Measurements from ENCODE around the gene PRR15L.
"Not testable (repeated sequence)": the region's sequence is repeated elsewhere in the genome, so short reads cannot be mapped to it uniquely, and the experiment has no call there.

PRR15L gene

DNA sequence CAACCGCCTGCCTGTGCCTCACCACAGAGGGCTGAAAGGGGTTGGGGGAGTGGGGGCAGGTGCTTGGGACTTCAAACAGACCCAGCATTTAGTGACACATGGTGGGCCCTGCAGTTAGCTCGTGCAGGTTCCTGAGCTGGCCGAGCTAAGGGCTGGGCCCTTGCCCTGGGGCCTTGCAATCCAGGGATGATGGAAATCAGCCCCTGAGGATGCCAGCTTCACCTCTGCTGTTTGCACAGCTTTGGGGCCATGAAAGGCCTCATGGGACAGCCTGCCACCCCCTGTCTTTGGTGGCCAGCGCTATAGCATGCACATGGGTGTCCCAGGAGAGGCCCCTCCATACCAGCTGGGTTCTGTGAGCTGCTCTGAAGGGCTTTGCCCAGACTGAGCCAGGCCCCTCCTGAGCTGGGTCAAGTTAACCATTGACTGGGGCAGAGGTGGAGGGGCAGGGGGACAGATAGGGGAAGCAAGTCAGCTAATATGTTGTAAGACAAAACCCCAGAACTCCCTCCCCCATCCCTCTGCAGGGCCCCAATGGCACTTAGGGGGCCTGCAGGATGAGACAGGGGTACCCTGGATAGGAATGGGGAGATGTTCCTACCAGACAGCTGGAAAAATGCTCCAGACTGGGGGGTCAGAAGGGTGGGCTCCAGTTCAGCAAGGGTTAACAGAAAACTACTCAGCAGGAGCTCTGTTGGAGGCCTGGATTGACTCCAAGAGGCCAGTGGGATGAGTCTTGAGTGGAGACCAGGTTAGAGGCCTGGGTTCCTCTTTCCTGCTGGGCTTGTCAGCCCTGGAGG, 692 bp downstream of the PRR15L start:
- no peak for DNase-seq

DNA sequence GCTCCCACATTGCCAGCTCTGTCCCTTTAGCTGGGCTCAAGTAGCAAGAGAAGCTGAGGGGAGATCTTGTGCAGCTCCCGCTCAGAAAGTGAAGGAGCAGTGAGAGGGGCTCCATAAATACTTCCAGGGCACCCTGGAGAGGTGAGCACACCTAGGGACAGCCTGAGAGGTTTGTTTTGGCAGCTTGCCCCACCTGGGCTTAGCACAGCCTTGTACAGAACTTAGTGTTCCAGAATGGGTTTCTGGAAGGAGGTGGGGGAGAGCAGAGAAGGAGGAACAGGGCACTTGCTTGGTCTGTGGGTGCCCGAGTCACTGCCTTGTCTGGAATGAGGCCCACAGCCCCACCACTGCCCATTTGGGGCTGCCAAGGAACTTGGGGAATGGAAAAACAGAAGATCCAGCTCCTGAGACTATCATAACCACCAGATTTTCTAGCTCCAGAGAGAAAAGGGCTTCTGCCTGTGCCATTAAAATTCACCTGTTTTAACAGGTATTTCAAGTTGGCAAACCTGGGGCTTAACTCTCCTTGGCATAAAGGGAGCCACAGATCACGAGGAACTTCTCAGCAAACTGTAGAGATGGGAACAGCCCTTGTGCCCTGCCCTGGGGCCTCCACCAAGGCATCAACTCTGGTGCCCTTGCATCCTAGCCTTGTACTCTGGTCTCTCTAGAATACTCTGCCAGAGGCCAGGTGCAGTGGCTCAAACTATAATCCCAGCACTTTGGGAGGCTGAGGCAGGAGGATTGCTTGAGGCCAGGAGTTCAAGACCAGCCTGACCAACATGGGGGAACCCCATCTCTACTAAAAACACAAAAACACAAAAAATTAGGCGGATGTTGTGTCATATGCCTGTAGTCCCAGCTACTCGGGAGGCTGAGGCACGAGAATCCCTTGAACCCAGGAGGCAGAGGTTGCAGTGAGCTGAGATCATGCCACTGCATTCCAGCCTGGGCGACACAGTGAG, 1.9 kb downstream of the PRR15L start:
- no peak for DNase-seq

DNA sequence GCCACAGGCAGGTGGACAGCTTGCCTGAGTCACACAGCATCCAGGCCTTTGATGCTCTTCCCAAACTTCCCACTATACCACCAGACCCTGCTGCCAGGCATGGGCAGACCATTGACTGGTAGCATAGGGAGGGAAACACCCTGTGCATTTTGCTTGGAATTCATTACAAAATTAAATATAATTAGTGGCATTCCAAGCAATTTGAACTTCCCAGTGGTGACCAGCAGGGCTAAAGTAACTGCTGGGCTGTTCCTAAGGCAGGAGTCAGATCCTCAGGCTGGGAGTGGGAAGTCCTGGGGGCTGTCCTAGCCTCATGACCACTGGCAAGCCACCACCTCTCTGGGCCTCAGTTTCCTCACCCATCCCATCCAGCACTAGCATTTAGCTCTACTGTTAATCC, 3.8 kb downstream of the PRR15L start:
- no peak for DNase-seq

DNA sequence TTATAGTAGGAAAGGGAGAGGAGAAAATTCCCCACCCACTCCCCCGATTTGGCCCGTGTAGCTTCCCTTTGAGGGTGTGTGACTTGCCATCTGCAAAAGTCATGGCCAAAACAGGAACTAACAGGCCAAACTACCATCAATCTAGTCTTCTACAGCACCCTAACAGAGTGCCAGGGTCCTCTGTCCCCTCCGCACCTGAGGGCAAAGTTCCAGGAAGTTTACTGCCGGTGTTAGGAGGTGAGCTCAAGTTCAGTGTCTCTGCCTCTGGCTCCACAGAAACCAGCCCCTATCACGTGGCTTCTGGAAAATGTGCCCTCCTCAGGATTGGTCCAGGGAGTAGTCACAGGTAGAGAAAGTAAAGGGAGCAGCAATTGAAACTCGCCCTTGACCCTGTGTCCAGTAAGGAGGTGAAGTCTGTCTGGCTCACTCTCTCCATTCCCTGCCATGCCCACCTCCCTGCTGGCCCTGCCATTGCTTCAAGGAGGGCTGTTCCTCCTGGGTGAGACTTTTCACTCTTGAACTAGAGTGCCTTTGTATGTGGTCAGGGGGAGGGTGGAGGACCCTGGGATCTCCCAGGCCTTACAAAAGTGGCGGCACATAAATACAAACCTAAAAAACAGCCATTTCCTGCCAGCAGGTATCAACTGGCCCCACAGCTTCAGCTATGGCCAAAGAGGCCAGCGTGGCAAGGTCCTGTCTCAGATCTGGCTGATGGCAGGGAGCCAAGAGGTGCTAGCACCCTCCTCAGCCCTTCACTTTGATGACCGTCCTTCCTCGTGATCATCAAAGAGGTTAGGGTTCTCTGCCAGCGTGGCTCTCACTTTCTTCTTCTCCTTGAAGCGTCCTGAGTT, 5.3 kb downstream of the PRR15L start:
- DNase-seq, result no peak

DNA sequence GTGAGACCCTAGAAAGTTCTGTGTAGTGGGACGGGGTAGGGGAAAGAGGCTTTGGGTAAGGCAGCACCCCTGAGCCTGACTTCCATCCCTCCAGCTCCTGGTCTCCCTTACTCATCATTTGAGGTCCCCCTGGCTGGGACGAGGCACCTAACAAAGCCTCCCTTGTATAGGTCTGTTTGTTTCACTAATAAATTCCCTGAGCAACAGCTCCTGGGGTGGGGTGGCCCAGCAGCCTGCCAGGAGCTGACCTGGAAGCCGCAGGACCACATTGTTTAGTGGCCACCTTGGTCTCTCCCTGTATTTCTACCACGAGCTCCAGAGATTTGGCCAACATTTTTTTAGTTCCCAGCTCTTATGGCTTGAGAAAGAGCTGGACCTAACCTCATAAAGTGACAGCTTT, 7.2 kb downstream of the PRR15L start:
- DNase-seq, result no peak

DNA sequence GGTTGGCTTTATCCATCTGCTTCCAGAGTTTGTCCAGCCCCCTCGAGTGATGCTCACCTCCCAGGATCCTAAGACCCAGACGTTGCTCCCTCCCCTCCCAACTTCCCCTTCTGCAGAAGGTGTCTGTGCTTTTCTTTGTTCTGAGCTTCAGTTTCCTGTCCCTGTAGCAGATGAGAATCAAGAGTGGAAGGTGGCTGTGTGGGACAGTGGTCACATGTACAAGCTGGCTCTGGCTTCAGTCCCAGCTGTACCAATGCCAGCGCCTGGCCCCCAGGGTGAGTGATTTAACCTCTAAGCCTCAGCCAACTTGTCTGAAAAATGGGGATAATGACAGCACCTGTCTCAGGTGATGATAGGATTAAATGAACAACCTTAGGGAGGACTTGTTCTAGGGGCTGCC, 7.7 kb downstream of the PRR15L start:
- no peak for DNase-seq

DNA sequence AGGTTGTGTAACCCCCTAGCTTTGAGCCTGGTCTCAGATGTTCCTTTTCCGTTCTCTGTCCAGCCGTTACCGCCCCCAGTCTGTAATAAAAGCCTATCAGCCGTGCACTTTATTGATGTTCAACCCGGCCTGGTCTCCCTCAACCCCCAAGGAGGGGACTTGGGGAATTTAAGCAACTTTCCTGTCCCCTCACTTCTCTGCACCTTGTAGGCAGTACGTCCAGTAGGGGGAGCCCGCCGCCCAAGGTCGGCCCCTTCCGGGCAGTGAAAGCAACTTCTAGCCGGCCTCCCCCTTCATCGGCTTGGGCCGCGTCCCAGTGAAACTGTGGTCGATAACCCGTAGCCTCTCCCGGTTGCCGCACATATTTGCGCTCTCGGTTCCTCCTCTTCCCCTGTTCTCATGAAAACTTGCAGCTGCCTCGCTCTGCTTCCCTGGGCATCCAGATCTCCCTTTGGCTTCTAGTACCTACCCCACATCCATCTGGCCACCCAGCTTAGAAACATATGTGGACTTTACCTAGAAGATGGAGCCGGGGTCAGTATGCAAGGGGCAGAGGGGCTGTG, 8.4 kb downstream of the PRR15L start:
- DNase-seq, result peak; percentile 93

DNA sequence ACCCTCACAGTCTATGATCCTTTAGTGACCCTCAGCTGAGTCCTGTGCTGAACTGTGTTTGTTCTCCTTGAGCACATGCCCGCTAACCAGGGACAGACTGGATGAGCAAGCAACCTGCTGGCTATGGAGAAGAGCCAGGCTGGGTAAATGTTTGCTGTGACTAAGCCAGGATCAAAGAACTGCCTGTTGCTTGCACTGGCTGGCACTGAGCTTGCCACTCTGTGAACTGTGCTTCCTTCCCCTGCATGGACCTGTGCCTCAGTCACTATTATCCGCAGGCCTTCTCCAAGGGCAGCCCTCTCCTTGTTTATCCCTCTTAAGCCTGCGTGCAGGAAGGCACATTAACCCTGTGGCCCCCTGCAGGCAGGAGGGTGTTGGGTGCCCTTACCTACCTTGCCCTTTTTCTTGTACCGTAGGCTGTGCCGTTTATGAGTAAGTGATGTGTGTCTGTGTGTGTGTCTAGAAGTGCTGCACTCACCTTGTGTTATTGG, 8.9 kb downstream of the PRR15L start:
- no peak for DNase-seq

DNA sequence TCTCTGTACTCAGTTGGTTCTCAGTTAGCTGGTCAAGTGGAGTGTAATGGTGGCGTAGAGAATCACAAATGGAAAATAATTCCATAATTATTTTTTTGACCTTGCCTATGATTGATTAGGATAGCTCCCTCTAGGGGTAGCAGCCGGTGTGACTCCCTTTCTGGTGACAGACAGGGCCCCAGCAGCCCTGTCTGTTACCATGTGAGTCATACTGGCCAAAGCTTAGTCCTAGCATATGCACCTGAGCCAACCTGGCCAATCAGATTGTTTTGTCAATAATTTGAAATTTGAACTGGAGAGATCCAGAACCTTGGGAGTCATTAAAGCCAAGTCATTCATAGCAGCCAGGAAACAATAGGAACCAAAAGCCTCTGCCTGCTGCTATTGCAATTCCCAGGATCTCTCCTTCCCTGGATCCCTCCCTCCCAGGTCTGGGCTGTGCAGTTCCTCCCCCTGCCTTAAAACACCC, 10.7 kb downstream of the PRR15L start:
- DNase-seq, result peak; percentile 61

DNA sequence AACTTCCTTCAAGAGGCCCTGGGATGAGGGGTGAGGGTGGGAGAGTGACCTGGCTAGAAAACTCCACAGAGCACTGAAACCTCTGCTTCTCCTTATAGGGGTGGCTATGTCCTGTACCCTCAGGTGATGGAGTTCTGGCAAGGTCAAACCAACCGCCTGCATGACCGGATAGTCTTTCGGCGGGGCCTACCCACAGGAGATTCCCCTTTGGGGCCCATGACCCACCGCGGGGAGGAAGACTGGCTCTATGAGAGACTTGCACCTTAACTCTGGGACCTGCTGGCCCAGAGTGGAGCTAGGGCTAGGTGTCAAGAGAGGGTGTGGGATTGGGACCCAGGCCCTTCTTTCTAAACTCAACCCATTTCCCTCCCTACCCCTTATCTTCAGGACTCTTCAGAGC, 11.2 kb downstream of the PRR15L start:
- no peak for DNase-seq

DNA sequence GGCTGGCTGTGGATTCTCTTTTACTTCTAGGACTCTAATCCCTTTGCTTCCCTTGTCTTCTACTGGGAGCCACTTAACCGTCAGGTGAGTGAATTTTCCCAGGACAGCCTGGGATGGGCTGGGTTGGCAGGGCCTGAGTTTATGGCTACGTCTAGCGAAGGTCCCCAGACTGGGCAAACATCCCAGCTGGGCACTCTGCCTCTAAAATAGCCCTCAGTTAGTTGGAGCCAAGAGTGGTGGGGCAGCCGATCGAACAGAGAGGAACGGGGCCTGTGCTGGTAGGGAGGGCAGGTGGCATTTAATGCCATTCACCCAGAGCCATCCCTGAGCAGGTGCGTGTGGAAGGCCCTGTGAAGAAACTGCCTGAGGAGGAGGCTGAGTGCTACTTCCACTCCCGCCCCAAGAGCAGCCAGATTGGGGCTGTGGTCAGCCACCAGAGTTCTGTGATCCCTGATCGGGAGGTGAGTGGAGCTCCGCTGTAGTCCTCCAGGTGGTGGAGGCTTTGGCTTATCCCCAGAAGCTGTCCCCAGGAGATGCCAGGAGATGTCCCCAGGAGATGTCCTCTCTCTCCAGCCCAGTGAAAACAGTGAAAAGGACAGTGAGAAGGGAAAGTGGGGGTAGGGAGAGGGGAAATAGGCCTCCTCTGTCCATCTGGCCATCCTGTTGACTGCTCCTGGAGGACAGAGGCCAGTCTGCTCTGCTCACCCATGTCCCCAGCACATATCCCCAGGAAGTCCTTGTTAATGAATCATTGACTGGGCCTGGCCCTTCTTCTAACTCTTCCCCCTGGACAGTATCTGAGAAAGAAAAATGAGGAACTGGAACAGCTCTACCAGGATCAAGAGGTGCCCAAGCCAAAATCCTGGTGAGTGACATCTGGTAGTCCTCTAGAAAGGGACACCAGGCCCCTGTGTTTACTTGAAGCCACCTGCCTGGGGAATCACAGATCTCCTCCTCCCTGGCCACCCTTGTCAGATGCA, 11.9 kb downstream of the PRR15L start:
- no peak for DNase-seq

DNA sequence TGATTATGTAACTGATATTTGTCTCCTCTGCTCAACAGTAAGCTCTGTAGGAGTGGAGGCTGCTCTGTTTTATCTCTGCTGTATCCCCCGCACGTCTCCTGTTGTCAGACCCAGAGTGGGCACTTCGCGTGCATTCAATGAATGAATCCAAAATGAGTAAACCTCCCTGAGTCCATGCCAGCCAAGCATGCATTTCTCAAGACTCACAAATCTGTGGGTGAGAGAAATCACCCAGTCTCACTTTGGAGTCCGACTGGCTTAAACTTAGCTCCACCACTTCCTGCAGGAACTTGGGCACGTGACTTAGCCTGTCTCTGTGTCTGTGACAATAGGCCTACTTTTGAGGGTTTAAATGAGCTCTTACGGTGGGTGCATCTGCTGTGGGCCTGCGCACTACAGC, 12.6 kb downstream of the PRR15L start:
- no peak for DNase-seq

DNA sequence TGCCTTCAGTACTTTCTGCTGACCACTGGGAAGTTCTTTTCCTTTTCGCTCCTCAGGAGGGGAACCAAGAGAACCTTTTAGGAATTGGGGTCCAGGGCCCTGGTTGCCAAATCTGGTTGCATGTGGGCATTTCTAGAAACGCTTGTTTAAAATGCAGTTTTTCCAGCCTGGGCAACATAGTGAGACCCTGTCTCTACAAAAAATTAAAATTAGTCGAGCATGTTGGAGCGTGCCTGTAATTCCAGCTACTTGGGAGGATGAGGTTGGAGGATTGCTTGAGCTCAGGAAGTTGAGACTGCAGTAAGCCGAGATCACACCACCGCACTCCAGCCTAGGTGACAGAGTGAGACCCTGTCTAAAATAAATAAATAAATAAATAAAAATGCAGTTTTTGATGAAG, 15.1 kb downstream of the PRR15L start:
- DNase-seq, result no peak

DNA sequence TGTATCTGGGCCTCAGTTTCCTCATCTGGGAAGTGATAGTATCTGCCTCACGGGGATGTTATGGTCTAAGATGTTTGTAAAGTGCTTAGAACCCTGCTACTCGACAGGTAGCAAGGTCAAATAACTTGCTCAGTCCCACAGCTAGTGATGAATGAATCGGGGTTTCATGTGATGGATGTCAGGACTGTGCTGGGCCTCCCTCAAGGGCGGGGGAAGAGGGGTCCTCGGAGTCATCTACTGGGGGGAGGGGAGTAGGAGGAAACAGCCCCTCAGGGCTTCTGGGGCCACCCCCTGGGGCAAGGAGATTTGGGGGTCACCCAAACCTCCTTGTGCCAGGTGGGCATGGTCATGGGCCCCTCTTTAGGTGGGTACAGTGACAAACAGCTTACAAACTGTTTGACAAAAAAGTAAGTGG, 15.6 kb downstream of the PRR15L start:
- DNase-seq, result no peak

DNA sequence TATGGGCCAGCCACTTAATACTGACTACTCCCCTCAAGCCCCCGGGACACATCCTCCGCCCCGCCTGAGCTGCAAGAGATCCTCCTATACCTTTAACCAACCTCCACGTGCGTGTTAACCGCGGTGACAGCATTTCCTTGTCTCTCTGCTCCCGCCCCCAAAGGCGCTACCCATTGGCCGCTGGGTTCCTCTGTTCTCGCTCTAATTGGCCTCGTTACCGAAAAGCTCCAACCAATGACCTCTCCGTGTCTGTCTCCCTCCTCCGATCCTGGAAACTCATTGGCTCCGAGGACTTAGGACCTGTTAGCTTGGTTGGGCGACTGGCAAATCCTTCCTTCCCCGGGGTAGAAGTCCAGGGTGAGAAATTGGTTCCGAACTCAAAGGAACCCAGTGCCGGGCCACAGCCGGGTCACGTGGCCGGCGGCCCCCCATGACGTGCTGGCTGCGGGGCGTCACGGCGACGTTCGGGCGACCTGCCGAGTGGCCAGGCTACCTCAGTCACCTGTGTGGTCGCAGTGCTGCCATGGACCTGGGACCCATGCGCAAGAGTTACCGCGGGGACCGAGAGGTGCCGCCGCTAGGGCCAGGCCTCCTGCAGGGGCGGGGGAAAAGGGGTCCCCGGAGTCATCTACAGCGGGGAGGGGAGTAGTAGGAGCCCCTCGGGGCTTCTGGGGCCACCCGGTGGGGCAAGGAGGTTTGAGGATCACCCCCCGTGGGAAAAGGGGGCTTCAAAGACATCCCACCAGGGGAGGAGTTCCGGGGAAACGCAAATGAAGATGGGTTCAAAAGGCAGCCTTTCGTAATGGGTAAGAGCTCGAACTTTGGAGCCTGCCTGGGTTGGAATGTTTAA, 16.2 kb downstream of the PRR15L start, which contains the start of gene PNPO:
PNPO (plus strand) TSS at position 326 of the 850 bp plus-strand sequence; CDS start at position 431, 105 bp downstream.
- DNase-seq, result peak; percentile 97

DNA sequence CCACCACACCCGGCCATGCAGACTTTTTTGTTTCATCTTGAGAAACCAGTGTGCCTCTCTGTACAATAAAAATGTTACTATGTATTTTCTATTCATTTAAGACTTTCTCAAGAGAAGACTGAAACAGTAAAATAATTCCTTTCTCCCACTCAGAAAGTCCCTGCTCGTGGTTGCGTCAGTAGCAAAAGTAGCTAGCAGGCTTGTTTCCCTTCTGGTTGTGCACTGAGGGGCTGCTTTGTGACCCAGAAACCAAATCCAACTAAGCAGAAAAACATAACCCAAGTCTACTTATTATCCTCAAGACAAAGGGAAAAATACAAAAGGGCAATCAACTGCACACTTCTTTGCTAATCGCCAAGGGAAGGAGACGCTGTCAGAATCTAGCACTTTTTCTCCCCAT, 19.7 kb downstream of the PRR15L start:
- DNase-seq, result no peak

DNA sequence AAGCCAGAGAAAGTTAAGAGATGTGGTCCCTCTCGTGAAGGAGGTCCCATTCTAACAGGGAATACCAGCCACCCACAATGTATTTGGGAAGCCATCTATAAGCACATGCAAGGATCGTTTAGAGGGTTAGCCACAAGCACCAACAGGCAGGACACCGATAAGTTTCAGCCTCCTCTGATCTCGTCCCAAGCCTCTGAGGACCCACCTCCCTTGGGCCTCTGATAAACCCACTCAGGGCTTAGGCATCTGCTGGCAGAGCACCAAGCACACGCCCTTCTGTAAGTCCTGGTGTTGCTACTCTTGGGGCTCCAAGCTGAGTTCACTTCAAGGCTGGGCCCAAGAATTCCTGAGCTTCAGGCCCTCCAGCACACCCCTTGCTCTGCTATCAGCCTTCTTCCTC, 21.7 kb downstream of the PRR15L start:
- DNase-seq, result no peak

DNA sequence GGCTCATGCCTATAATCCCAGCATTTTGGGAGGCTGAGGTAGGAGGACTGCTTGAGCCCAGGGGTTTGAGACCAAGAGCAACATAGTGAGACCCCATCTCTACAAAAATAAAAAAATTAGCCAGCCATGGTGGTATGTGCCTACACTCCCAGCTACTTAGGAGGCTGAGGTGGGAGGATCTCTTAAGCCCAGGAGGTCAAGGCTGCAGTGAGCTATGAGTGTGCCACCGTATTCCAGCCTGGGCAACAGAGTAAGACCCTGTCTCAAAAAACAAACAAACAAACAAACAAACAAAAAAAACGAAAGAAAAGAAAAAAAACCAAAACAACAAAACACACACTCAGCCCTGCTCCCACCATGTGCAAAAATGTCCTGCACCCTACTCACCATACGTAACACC, 22.2 kb downstream of the PRR15L start:
- not testable (repeated sequence) for DNase-seq

DNA sequence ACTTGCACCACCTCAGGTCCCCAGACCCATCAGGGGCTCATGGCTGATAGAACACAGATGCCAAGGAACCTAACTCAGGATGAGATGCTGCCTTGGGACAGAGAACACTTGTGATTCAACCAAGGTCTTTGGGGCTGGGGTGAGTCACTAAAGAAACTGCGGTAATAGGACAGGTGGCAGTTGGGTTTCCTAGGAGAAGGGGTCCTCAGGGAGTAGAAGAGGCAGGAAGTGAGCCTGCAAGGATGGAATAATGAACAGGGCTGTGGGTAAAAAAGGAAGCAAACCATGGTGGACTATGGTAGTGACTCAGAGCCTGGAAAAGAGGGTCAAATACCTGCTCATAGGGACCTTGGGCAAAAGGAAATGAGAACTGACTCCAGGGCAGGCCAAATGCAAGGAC, 22.8 kb downstream of the PRR15L start:
- no peak for DNase-seq

DNA sequence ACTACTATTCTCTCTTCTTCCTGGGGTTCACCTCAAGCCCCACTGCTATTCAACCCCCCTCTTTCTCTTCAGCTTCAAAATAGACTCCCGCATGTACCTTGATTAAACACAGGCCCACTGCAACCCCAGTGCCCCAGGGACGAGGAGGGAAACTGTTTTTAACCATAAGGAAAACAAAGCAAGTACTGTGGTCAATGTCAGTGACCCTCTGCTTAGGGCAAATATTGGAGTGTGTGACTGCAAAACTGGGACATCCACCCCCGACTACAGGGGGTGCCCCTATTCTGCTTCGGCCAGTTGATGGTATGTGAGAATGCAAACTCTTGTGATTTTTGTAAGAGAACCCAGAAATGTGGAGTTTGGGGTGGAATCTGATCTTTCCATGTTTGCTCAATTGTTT, 25.8 kb downstream of the PRR15L start:
- DNase-seq, result no peak
